ENCODE measurements around the gene CDK13. TPM values are rescaled to one million over a fixed set of nuclear protein-coding genes. Genes with fewer than 3 reads are reported as not detected.

The CDK13 gene
- total RNA-seq, 1 experiment from 2014 or later: 34.9 TPM

DNA sequence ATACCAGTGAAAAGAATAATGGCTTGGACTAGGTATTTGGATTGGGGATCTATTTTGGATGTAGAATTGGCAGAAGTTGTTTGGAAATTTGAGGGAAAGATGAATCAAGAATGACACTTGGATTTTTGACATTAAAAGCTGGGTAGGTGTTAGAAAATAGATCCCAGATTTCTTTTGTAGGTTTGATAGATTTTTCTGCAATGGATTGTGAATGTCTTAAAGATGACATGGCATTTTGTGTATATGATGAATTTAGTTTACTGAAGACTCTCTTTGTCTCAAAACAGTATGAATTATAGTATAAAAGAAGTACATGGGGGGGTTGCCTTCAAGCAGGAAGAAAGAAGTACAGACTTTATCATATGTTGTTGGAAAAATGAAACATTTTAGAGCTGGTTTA is 108.6 kb downstream of the CDK13 start:
- no peaks in the 10 kb centered on the region for H3K79me2 ChIP-seq (ENCODE audit: low read length)
- no TSS peak for BruUV-seq (replicated peaks)
- no peak overlapping the region for H3K4me3 ChIP-seq (ENCODE audit: low read length)
- DNase-seq (no peak), ATAC-seq (no peak)
- no peak overlapping the region for H2AFZ ChIP-seq (ENCODE audit: low read length)
- ChIA-PET CTCF (no interaction called here), POLR2A (ENCODE audit: unreplicated experiment) (no interaction called here)
- H3K9me3 ChIP-seq (ENCODE audit: low read length): no peaks in the 10 kb centered on the region
- H3K27me3 ChIP-seq (ENCODE audit: low read length): no peaks in the 10 kb centered on the region
- H3K36me3 ChIP-seq (ENCODE audit: low read depth, low read length): peaks cover 13% of the 10 kb centered on the region
- no peaks in the 10 kb centered on the region for H3F3A ChIP-seq (ENCODE audit: low read length, unreplicated experiment)
- intact Hi-C loops (cut with micrococcal nuclease): no loop called here
- H3K9me2 ChIP-seq (replicated peaks; ENCODE audit: low read length): no peaks in the 10 kb centered on the region
- H3K27ac ChIP-seq (ENCODE audit: low read length): peak overlapping the region; percentile 22; the same call in 1 of the 2 replicates
- TF ChIP-seq, protein P1, sequence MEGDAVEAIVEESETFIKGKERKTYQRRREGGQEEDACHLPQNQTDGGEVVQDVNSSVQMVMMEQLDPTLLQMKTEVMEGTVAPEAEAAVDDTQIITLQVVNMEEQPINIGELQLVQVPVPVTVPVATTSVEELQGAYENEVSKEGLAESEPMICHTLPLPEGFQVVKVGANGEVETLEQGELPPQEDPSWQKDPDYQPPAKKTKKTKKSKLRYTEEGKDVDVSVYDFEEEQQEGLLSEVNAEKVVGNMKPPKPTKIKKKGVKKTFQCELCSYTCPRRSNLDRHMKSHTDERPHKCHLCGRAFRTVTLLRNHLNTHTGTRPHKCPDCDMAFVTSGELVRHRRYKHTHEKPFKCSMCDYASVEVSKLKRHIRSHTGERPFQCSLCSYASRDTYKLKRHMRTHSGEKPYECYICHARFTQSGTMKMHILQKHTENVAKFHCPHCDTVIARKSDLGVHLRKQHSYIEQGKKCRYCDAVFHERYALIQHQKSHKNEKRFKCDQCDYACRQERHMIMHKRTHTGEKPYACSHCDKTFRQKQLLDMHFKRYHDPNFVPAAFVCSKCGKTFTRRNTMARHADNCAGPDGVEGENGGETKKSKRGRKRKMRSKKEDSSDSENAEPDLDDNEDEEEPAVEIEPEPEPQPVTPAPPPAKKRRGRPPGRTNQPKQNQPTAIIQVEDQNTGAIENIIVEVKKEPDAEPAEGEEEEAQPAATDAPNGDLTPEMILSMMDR (conservative IDR thresholded peaks at IDR 0.05; ENCODE audit: low read depth, low read length): no peak
- TF ChIP-seq EZH2 (IDR thresholded peaks at IDR 0.05; ENCODE audit: low read length, unreplicated experiment) (no peak), EZH2phosphoT487 (IDR thresholded peaks at IDR 0.05; ENCODE audit: borderline replicate concordance, low read length) (no peak)
- no peaks in the 10 kb centered on the region for H4K20me1 ChIP-seq (ENCODE audit: low read length)
- no peaks in the 10 kb centered on the region for H3K4me1 ChIP-seq (ENCODE audit: insufficient read depth, low read length)
- no peak overlapping the region for H3K4me2 ChIP-seq (ENCODE audit: low read length)
- no peak overlapping the region; the same call in 1 of the 2 replicates for H3K9ac ChIP-seq (ENCODE audit: low read length)

DNA sequence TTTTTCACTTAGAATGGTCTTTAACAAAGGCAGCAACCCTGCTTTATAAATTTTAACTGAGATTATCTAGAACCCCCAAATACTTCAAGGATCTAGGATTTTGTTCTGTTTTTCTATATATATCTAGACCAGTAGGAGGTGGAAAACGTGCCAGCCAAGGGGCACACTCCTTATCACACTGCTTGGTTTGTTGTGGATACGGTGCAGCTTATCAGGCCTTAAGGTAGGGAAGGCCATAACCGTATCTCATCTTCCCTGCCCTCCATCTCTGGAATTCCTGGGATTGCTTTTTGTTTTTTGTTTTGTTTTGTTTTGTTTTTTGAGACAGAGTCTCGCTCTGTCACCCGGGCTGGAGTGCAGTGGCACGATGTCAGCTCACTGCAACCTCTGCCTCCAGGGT is 109.0 kb downstream of the CDK13 start:
- DNase-seq: no peak
- intact Hi-C loops (cut with micrococcal nuclease): no loop called here
- Histone ChIP-seq H3K4me1 (ENCODE audit: insufficient read depth, low read length) (no peaks in the 10 kb centered on the region), H3K27ac (ENCODE audit: low read length) (peak overlapping the region; percentile 22; the same call in 1 of the 2 replicates), H2AFZ (ENCODE audit: low read length) (no peak overlapping the region), H3K27me3 (ENCODE audit: low read length) (no peaks in the 10 kb centered on the region), H3K4me2 (ENCODE audit: low read length) (no peak overlapping the region), H3K36me3 (ENCODE audit: low read depth, low read length) (peaks cover 13% of the 10 kb centered on the region), H3K9me2 (replicated peaks; ENCODE audit: low read length) (no peaks in the 10 kb centered on the region), H3K9ac (ENCODE audit: low read length) (no peak overlapping the region; the same call in 1 of the 2 replicates), H3K79me2 (ENCODE audit: low read length) (no peaks in the 10 kb centered on the region), H3F3A (ENCODE audit: low read length, unreplicated experiment) (no peaks in the 10 kb centered on the region), H4K20me1 (ENCODE audit: low read length) (no peaks in the 10 kb centered on the region), H3K4me3 (ENCODE audit: low read length) (no peak overlapping the region), H3K9me3 (ENCODE audit: low read length) (no peaks in the 10 kb centered on the region)
- ChIA-PET POLR2A (ENCODE audit: unreplicated experiment) (no interaction called here), CTCF (no interaction called here)
- TF ChIP-seq, protein P1 (conservative IDR thresholded peaks at IDR 0.05; ENCODE audit: low read depth, low read length): no peak
- TF ChIP-seq EZH2phosphoT487 (IDR thresholded peaks at IDR 0.05; ENCODE audit: borderline replicate concordance, low read length): no peak
- TF ChIP-seq EZH2 (IDR thresholded peaks at IDR 0.05; ENCODE audit: low read length, unreplicated experiment): no peak
- no TSS peak for BruUV-seq (replicated peaks)
- no peak for ATAC-seq

DNA sequence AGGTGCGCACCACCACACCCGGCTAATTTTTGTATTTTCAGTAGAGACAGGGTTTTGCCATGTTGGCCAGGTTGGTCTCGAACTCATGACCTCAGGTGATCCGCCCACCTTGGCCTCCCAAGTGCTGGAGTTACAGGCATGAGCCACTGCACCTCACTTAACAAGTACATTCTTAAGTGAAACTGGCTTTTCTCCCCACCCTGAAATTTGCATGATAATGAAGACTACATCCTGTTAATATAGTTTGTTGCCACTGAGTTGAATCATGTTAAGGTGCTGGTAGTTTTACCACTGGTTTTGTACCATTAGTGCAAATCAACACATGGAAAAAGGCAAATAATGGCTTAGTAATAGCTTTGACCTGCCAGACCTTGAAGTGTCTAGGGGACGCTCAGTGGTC is 122.2 kb downstream of the CDK13 start:
- no peak overlapping the region for H3K27ac ChIP-seq (ENCODE audit: low read length)
- no peaks in the 10 kb centered on the region for H3K4me1 ChIP-seq (ENCODE audit: insufficient read depth, low read length)
- H2AFZ ChIP-seq (ENCODE audit: low read length): no peak overlapping the region
- H3K4me2 ChIP-seq (ENCODE audit: low read length): no peak overlapping the region
- ATAC-seq (no peak), DNase-seq (no peak)
- no TSS peak for BruUV-seq (replicated peaks)
- no peak overlapping the region for H3K4me3 ChIP-seq (ENCODE audit: low read length)
- ChIA-PET POLR2A (ENCODE audit: unreplicated experiment) (no interaction called here), CTCF (no interaction called here)
- no peaks in the 10 kb centered on the region for H3K9me2 ChIP-seq (replicated peaks; ENCODE audit: low read length)
- H3K36me3 ChIP-seq (ENCODE audit: low read depth, low read length): no peaks in the 10 kb centered on the region
- H4K20me1 ChIP-seq (ENCODE audit: low read length): no peaks in the 10 kb centered on the region
- no peak overlapping the region for H3K9ac ChIP-seq (ENCODE audit: low read length)
- intact Hi-C loops (cut with micrococcal nuclease): no loop called here
- H3K27me3 ChIP-seq (ENCODE audit: low read length): no peaks in the 10 kb centered on the region
- no peaks in the 10 kb centered on the region for H3K9me3 ChIP-seq (ENCODE audit: low read length)
- no peaks in the 10 kb centered on the region for H3K79me2 ChIP-seq (ENCODE audit: low read length)
- TF ChIP-seq, protein P1 (conservative IDR thresholded peaks at IDR 0.05; ENCODE audit: low read depth, low read length): no peak
- TF ChIP-seq EZH2phosphoT487 (IDR thresholded peaks at IDR 0.05; ENCODE audit: borderline replicate concordance, low read length): no peak
- TF ChIP-seq EZH2 (IDR thresholded peaks at IDR 0.05; ENCODE audit: low read length, unreplicated experiment): no peak
- no peaks in the 10 kb centered on the region for H3F3A ChIP-seq (ENCODE audit: low read length, unreplicated experiment)
